Suppressor macrophage treated with lipopolysaccharide for 1 hour (primary cell): ENCODE measurements around the gene UBQLNL.

Experiments used
- DNase-seq, 3 donors: peaks; one replicate each; pipeline ENCODE4 v3.0.0-alpha.2; 2020 to 2022

UBQLNL gene

GRCh38 chr11:5507177-5507932 lies 9.1 kb downstream of the UBQLNL start:
- no peak for DNase-seq

GRCh38 chr11:5505363-5506048 lies 11.0 kb downstream of the UBQLNL start:
- DNase-seq = no peak

- DNase-seq = no peak
These were observed 12.0 kb downstream of the UBQLNL start for GRCh38 chr11:5504403-5504921.

DNA sequence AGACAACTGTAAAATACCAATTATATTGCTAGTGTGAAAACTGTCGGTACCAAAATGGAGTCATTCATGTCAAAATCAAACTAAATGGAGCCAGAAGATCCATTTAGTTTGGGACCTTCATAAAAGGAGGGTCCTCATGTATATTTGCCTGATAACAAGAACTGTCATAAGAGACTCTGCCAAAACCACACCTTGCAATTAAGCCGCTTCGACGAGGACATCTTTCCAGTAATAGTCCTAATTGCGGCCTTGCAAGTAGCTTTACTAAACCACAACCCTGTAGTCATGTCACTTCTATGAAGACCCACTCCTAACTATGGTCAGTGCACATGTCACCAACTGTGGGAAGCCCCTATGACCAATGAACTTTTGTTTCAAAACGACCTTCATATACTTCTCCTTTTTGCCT lies 16.1 kb downstream of the UBQLNL start:
- DNase-seq = peak; percentile 44 to 60 (median 44)

DNA sequence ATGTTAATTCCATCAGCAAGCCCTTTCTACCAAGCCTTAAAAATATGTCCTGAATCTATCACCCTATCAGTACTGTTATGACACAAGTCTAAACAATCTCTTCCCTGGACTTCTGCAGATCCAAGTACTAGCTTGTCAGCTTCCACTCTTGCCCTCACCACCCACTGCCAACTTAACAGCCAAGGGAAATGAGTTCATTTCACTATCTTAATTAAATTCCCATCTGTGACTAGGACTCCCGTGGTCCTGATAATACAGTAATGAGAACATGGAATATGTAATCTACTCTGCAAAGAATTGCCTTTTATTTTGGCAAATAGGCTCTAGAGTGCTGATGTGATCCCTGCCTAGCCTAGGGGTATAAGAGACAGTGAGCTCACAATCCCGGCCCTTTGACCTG lies 16.8 kb downstream of the UBQLNL start:
- no peak for DNase-seq

DNA sequence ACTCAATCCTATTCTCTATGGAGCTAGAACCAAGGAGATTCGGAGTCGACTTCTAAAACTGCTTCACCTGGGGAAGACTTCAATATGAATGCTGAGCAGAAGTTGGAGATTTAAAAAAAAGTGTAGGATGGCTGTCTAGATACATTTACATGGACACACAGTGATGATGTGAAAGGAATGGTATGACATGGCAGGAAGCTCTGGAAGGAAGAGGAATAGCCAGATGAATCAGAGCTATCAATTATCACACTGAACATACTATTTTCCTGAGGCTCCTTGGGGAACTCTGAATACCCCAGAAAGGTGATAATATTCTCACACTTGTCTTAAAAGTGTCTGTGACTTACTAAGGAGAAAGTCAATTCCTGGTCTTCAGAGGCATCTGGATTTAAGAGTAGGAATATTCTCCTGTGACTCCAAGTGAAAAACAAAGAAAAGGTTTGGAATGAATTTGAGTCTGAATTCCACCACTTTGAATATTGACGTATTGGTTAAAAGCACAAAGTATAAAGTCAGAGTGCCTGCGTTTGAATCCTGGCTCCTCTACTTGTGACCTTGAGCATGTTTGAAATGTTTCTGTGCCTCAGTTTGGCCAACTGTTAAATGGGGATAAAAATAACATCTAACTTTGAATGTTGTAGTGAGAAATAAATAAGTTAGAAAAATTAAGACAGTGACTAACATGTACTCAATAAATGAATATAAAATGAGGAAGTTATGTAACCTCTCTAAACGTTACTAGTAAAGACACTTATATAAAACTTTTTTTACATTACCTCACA lies 26.7 kb downstream of the UBQLNL start:
- peak in 2 of 3 donors; percentile 5 to 19 for DNase-seq

- no peak for DNase-seq
These were observed 27.6 kb downstream of the UBQLNL start for GRCh38 chr11:5488798-5489399.

DNA sequence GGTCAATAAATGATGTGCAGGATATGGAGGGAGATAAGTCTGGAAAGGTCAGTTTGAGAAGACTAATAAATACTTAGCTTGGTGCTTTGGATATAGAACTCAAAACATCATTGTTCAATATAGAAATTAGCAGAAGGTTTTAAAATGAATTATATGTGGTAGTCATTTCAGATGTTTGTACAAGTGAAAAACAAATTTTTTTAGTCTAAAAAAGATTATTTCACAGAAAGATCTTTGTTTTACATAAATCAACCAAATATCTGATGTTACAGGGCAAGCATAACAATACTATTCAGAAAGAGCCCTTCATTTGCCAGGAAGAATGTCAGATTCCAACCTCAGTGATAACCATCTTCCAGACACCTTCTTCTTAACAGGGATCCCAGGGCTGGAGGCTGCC lies 28.1 kb downstream of the UBQLNL start, which contains the start of gene OR52D1:
Gene OR52D1 (plus strand): TSS at position 301 of the 400 bp plus-strand sequence. CDS start 22 bp downstream, at position 323.
- no peak for DNase-seq

DNA sequence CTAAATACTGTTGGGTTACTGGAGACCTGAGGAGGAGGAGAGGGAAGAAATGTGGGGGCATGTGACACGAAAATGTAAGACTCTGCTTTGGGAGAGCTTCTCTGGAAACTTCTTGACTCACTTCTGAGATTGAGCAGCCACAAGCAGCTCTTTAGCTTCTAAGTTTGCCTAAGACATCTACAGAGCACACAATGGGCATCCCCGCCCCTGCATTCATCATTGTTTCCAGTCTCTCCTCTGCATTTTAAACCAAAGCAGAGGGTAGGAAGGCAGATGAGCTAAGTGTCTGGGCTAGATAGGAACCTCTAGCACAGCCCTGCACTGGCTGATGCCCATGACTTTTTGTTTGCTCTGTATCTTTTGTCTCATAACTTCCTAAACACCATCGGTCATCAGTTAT lies 30.1 kb downstream of the UBQLNL start:
- no peak for DNase-seq

DNA sequence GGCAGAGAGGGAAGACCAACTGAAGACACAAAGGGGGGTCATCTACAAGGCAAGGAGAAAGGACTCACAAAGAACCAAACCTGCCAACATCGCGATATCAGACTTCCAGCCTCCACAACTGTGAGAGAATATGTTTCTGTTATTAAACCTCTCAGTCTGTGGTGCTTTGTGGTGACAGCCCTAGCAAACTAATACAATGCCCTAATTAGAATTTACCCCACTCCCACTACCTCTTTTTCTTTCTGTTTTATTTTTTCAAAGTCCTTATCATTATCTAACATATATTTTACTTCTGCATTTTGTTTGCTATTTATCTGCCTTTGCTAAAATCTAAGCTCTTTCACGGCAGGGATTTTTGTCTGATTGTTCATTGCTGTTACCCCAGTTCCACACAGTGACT lies 30.5 kb downstream of the UBQLNL start:
- DNase-seq = no peak

DNA sequence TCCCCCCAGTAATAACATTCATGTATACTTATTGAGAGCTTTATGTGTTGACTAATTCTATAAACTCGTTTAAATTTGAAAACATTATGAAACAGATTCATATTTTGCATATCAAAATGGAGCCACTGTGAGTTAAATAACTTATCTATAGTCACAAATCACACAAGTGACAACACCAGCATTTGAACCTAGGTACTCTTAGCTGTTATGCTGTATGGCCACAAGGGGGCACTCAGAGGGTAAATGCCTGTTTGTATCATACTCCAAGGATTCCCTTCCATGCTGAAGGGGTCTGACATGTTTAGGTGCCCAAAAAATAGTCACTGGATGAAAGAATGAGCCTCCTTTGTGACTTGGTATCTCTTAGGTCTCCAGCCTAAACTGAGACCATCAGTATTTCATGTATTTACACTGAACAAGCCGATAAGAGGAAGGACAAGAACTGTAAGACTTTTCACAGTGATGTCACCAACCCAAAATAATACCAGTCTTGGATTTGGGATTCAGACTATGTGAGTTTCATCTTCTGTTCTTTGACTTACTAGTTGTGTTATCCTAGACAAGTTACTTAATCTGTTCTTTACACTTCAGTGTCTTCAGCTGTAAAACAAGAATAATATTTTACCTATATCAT lies 40.2 kb downstream of the UBQLNL start:
- DNase-seq = peak; percentile 59 to 75 (median 71)

- DNase-seq = no peak
These were observed 42.6 kb downstream of the UBQLNL start for GRCh38 chr11:5473921-5474320.

GRCh38 chr11:5467527-5467926 lies 49.0 kb downstream of the UBQLNL start:
- DNase-seq = no peak
